GM21381 (cell line): ENCODE data around the gene SUSD6.
A peak's percentile ranks its signal among the peaks of the same experiment; 100 is the strongest.
"Not testable (repeated sequence)": the region's sequence is repeated elsewhere in the genome, so short reads cannot be mapped to it uniquely, and the experiment has no call there.

Experiments used
- ATAC-seq: cut with Tn5 transposase; IDR thresholded peaks from one replicate; pipeline ENCODE4 v1.9.1; 2021; ENCODE audit warnings: mild to moderate bottlenecking, moderate library complexity; ENCODE audit not compliant: unreplicated experiment

Gene SUSD6

DNA sequence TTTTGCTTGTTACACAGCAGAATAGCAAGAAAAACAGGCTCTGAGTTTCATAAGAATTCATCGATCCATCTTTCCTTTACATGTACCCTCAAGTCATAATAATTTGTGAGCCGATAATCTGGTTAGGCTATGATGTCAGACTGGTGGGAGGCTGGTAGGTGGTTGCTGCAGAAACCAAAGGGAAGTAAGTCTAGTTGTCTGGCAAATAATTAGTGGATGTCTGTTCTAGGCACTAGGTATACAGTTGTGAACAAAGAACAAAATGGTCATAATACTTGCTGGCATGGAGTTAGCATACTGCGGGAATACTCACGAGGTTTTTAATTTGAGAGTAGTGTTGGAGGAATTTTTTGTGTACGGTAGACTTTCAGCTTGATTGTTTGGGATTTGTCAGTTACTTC lies 8.8 kb downstream of the SUSD6 start:
- no peak for ATAC-seq

DNA sequence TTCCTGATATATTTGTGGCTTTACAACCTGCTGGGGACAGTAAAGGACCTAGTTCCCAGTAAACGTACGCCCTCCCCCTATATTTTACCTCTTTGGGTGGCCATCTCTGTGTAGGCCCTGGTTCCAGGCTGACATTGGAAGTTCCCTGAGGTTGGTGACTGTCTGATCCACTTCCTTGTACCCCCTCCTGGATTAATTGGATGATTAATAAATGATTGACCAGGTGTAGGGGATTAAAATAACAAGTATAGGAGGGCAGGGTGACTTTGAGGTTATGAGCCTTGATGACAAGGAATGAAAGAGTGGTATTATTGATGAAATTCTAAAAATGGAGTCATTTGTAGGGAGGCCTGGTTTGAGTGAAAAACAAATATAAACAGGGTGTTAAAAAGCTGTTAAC lies 9.6 kb downstream of the SUSD6 start:
- no peak for ATAC-seq

DNA sequence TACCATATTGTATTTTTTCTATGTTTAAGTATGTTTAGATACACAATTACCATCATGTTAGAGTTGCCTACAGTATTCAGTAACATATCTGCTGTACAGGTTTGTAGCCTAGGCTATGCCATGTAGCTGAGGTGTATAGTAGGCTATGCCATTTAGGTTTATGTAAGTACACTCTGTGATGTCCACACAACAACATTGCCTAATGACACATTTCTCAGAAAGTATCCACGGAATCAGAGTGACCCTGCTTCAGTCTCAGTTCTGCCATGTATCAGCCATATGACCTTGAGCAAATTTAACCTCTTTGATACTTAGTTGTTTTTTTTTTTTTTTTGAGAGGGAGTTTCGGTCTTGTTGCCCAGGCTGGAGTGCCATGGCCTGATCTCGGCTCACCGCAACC lies 12.7 kb downstream of the SUSD6 start:
- ATAC-seq, result no peak

DNA sequence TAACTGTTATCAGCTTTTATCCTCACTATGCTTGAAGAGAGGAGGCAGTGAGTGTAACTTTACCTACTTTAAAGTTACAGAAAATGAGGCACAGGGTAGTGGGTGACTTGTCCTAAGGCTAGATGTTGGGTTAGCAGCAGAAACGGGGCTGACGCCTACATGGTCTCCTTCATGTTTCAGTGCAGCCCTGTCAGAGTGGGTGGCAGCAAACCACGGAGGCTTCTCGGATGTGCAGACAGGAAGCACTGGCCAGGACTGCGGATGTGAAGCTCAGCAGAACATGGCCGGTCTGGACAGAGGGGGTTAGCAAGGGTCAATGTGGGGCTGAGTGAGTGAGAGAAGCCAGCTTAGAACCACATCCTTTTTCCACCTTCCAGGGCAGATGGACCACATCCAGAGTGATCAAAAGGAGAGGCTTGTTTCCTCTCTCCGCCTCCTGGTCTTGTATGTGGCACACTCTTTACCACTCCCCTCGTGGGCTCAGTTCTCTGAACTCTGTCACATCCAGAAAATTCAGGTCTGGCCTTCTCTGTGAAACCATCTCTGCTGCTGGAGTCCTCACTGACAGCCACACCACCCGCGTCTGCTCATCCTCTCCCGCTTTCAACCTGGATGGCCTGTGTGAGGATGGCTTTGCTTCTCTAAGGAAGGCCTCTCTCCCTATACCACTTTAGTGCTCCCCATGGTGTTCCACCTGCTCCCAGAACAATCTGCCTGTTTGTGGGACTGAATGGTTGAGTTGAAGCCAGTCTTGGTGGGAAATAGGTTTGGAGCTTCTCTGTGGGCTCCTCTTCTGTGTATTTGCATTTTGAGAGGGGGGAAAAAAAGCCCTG lies 14.1 kb downstream of the SUSD6 start:
- peak; percentile 87 for ATAC-seq

DNA sequence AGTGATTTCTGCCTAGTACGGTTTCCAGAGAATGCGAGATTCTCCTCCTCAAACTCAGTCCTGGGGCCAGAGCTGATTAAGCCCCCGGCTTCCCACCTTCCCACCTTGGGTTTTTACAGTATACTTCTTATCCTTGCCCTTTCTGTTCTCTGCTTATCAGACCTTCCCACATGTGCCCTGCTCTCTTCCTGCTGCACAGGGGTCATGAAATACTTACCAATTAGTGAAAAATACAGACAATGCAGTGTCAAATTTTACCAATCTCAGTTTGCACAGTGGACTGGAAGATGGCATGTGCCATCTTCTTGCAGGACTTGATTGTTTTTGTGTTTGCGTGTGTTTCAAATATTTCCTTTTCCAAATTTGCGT lies 14.7 kb downstream of the SUSD6 start:
- ATAC-seq, result no peak

DNA sequence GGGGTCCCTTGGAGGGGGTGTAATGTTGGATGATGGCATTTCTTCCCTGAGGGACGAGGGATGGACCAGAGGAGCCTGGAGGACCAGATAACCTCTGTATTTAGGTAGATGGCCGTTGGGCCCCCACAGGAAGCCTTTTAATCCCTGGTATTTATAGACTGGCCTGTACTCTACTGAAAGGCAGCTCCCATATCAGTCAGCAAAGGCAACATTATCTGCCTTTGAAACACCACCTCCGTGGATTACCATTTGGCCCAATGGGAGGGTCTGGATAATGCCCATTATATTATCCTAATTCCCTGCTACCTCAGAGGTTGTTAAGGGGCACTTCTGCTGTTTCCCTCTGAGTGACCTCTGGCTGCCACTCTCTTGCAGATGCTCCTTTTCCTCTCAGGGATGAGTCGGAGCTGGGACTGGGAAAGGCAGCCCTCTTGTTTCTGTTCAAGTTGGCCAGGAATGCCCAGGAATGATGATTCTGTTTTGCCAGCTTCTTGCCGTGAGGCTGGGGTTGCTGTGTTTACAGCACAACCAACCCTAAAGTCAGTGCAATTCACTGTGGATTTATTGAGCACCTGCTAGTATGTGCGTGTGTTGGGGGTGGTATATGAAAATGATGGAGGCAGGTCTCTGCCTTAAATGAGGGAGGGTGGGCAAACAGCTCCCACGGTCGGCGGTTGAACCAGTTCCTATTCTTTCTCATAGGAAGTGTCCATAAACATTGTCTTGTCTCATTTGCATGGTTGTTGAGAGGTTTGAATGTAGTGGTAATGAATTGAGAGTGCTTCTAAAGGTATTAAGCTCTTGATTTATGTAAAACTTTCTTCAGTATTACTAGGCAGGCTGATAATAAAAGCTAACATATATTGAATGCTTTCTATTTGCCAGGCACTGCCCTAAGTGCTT lies 18.1 kb downstream of the SUSD6 start:
- no peak for ATAC-seq

DNA sequence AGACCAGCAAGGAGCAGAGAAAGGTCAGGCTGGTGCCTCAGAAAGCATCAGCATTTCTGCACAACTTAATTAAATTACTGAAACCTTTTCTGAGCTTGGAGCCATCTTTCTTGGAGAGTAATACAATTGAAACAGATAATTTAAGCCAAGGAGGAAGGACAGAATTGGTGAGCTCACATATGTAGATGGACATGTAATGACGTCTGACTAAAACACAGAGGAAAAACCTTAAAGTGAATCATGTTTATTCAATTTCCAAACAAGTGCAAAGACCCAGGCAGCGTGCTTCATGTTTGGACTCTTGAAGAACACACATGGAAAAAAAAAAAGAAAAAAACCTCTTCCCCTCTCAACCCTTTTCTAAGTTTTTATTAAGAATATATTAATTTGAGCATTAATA lies 19.0 kb downstream of the SUSD6 start:
- no peak for ATAC-seq

DNA sequence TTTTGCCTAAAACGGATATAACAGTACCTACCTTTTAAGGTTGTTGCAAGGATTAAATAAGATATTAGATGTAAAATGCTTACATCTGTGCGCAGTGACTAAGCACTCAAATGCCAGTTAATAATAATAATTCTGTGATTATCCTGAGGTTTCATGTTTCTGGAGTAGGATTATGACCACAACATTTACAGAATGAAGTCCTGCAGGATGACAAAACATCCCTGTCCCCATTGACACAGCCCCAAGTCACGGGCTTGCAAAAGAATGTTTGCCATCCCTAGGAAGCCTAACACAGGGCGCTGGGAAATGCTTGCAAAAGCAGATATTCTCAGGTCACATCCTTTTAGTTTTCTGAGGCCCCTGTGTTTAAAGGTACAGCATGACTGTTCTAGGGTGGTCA lies 20.1 kb downstream of the SUSD6 start:
- no peak for ATAC-seq

DNA sequence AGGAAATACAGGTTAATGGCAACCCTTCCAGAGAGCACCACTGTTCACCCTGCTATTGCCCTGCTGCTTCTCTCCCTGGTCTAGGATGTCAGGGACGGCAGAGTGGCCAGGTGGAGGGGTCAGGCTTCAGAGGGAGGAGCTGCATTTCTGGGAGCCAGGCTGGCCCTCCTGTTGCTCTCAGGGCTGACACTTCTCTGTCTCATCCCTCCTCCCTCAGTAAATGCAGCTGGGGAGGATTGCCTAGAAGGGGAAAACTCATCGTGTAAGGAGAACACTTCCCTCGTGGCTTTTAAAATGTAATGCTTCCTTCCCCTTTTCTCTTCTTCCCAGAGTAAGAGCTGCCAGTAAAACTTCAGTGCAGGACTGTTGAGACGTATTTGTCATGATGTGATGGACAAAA lies 20.8 kb downstream of the SUSD6 start:
- ATAC-seq, result no peak

DNA sequence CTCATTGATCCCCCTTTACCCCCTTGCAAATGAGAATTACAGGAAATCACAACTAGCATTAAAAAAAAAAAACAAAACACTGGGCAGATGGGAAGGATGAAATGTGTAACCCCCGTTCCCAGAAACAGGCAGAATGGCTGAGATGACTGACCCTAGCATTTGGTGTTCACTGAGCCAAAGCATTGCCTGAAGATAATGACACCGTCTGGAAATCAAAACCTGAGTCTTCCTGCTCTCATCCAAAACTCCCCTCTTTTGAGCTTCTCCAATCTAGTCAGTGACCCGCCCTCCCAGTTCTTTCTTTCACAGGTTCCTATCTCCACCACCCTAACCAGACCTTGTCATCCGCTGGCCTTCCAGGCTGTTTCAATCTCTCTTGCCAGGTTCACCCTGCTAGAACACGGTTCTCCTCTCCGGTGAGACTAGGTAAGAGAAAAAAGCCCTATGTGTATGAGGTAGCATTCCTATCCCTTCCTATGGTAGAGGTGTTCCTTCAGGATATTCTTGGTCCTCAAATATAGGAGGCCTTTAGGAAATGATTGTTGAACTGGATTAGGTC lies 21.3 kb downstream of the SUSD6 start:
- ATAC-seq, result no peak

DNA sequence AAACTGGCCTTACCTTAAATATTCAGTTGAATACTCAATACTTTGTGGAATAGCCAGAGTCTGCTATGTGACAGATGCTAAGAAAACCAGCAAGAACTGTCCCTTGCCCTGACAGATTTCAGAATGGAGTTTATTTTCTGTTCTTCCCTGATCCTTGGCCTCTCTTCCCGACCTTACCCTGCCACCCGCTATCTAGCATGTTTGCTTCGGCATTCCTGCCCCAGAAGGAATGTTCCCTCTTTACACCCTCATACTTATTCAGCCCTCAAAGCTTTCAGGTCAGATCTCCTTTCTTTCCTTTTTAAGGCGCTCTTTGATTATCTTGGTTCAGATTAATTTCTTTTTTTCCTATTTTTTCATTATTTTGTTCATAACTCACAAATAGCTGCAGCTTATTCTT lies 21.8 kb downstream of the SUSD6 start:
- no peak for ATAC-seq

DNA sequence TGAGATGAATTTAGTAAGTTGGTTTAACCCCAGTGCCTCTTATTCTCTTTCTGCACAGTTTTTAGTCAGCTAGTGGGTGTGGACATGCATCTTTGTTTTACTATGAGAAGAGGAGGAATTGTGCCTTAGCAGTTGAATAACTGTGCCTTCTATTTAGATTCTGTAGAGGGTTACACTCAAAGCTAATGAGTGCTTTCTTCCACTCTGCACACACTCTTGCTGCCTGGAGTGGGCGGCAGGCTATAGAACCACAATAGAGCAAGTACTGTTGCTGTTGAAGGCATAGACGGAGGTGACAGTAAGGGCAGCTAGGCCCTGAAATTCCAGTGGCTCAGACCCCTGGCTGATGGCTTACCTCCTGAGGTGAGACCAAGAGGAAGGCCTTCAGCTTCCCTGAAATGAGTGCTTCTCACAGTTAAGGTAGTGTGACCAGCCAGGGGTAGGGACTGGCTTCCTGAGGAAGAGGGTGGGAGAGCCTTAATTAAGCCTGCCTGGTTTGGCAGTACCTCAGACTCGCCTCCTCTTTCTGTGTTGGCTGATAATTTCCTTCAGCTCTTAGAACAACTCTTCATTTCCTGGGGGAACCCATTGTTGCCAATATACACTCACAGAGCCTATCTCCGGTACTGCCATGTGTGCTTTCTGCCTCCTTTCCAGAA lies 24.7 kb downstream of the SUSD6 start:
- no peak for ATAC-seq

DNA sequence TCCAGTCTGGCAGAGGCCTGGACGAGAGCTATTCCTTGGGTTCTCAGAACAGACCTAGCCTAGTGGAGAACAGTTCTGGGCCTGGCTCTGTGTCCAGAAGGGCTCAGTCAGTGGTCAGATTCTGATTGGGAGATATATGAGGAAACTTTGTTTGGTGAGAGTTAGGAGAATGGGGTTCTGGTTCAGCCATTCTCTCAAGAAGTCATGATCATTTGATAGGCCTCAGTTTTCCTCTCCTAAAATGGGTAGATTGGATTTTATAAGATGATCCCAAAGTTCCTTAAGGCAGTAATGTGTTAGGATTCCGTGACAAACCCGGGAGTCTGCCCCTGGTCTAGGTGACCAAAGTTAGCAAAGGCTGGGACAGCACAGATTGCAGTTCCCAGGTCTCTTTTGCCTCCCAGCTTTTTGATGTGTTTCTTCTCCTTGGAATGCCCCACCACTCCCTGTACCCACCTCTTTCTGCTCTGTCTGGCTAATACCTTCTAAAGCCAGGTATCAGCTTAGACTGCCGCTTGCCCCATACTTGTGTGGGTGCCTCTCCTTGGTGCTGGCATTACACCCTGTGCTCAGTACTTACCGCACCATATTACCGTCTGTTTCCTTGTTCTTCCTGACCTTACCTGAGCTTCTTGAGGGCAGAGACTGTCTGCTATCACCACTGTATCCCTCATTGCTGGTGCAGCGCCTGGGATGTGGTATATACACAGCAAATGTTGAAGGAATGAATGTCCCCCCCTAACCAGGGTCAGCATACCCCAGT lies 25.5 kb downstream of the SUSD6 start:
- ATAC-seq, result no peak

DNA sequence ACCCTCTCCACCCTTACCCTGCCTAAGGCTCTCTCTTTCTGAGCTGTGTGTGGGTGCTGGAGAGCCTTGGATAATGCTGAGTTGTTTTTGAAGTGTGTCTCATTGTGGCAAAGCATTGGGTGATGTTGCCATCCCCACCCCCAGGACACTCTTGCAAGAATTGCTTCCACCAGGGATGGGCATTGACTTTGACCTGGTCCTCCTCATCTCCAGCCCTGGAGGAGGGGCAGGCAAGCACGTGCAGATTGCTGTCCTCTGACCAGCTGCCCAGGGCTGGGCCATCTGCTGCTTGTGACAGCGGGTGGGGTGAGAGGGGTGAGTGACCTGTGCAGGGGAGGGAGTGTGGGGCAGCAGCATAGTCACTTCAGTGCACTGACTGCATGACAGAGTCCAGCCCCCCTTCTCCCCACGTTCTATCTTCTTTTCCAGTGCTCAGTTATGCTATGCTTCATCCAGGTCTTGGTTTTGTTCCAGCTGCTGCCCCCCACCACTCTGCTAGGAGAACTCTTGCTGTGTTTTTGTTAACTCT lies 26.2 kb downstream of the SUSD6 start:
- ATAC-seq, result no peak

DNA sequence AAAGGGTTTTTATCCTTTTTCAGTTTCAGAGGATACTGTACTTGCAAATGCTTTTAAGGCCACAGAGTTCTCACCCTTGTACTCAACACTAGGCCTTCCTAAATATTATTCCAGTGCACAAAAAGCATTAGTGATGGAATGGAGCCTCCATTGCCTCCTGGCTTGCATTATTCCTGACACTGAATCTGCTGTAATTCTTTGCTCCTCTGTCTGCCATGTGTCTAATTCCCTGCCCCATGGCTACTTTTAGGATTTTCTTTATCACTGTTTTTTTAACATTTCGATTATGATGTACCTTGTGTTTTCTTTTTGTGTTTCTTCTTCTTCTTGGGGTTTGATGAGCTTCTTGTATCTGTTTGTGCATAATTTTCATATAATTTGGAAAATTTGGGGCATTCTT lies 29.5 kb downstream of the SUSD6 start:
- no peak for ATAC-seq

DNA sequence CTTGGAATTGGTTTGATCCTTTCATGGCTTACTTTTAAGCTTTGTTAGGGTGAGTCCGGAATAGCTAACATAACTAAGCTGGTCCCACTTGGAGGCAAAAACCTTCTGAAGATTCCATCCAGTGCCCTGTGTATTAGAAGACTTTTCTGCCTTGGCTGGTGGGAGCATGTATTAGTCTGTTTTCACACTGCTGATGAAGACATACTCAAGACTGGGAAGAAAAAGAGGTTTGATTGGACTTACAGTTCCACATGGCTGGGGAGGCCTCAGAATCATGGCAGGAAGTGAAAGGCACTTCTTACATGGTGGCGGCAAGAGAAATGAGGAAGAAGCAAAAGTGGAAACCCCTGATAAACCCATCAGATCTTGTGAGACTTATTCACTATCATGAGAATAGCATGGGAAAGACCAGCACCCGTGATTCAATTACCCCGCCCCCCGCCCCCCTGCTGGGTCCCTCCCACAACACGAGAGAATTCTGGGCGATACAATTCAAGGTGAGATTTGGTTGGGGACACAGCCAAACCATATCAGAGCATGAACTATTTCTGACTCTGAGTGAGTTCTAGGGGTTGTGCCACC lies 30.9 kb downstream of the SUSD6 start:
- not testable (repeated sequence) for ATAC-seq

DNA sequence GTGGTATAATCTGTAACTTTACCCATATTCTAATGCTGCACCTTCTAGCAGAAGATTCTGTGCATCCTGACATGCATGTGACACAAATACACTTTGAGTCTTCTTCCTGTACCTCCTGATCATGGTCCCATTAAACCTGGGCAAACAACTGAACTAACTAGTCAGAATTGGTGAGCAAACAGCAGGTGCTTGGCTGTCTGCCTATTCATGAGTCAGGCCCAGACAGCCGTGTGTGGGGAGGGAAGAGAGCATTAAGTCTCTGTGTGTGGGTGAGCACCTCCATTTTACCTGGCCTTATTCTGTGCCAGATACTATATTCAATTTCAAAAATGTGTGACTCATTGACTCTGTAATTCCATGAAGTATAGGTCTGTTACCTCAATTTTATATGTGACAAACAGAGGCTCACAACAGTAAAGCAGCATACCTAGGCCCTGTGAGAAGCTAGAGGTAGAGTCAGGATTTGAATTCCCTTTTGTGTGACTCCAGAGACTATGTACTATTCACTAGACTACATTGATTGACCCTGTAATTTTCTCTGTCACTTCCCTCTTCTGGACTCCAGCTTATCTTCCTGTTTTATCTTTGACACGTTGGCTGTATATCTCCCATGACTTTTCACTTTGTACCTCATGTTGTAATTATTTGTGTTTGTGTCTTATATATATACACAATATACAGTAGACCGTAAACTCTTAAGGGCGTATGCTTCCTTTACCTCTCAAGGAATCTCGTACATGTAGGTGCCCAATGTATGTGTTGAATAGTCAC lies 32.2 kb downstream of the SUSD6 start:
- no peak for ATAC-seq

DNA sequence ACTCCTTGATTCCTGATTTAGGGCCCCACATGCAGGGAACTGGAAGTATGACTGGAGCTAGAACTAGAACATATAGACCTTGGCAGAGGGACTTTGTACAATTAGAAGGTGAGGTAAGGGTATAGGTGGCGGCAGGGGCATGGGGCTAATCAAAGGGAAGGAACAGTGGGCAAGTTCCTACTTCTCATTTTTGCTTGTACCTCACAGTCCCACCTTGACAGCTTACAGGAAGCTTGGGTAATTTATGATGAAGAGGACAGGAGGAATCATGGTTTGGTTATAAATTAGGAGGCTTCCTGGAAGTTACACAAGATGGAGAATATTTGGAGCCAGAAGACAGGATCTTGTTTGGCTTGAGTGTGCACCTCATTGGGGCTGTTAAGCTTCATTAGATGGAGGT lies 33.4 kb downstream of the SUSD6 start:
- ATAC-seq, result no peak

DNA sequence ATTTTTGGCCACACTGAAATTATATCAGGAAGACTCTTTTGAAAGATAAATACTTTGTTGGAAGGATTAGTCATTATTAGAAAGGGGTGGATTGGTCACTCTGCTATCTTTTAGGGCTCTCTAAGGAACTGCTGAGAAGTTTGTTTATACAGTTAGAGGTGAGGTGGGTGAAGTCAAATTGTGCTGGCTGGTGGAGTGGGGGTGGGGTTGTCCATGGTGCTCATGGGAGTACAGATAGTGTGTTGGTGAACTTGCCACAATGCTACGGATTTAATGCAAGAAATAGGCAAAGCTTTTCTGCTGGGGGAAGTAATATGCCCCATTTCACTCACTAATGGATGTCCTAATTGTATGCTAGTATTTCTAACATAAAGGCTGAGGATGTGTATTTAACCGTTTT lies 35.8 kb downstream of the SUSD6 start:
- ATAC-seq, result no peak
